Measurements from ENCODE around the gene P2RY14.

Gene P2RY14

GRCh38 chr3:151224268-151224866 is 54.0 kb downstream of the P2RY14 start:
- H3K14ac ChIP-seq (ENCODE audit: low read length in 2 of 2), result no peak overlapping the region
- no peak overlapping the region for H3K9ac ChIP-seq (ENCODE audit: low read length)
- no peak overlapping the region for H3K27ac ChIP-seq (ENCODE audit: low read length, poor library complexity, severe bottlenecking)
- H2AFZ ChIP-seq (ENCODE audit: low read depth, low read length), result no peak overlapping the region
- no peak overlapping the region for H2BK15ac ChIP-seq (ENCODE audit: low read depth, poor library complexity, severe bottlenecking)
- WGBS, result 54% methylated on average over 1 of the region's 4 CpGs
- H3K79me1 ChIP-seq (replicated peaks; ENCODE audit: low read length, poor library complexity, severe bottlenecking), result no peaks in the 10 kb centered on the region
- DNase-seq, result no peak
- H3K36me3 ChIP-seq (ENCODE audit: control insufficient read depth in 1 of 2, insufficient read depth in 2 of 2, low read depth in 1 of 2, low read length in 2 of 2), result peaks cover 0 to 3% of the 10 kb centered on the region in 2 experiments
- H2BK120ac ChIP-seq (ENCODE audit: low read depth, low read length), result no peak overlapping the region
- H3K27me3 ChIP-seq (ENCODE audit: control insufficient read depth in 1 of 2, insufficient read depth in 1 of 2, low read length in 2 of 2), result no peaks in the 10 kb centered on the region
- H3K4me3 ChIP-seq (ENCODE audit: insufficient read depth in 1 of 2, low read depth in 1 of 2, low read length in 2 of 2), result no peak overlapping the region
- H4K8ac ChIP-seq (ENCODE audit: low read length), result no peak overlapping the region
- H3K18ac ChIP-seq (ENCODE audit: low read depth in 1 of 2, low read length in 2 of 2), result no peak overlapping the region
- H2AK5ac ChIP-seq (ENCODE audit: low read length, severe bottlenecking), result no peak overlapping the region
- no peak overlapping the region for H3K4ac ChIP-seq (ENCODE audit: low read depth in 1 of 2, low read length in 2 of 2)
- no peak overlapping the region for H2BK5ac ChIP-seq (ENCODE audit: low read depth, low read length, poor library complexity, severe bottlenecking)
- no peak overlapping the region for H4K91ac ChIP-seq (ENCODE audit: low read length)
- H3K4me1 ChIP-seq (ENCODE audit: control insufficient read depth, insufficient read depth, low read depth, low read length), result peaks cover 7% of the 10 kb centered on the region
- H2BK12ac ChIP-seq (ENCODE audit: low read length in 2 of 2), result no peak overlapping the region
- no peak overlapping the region for H3K23ac ChIP-seq (ENCODE audit: low read length in 2 of 2)
- peaks cover 9% of the 10 kb centered on the region for H3K9me3 ChIP-seq (ENCODE audit: control insufficient read depth, low read length)
- no peak overlapping the region for H3K4me2 ChIP-seq (ENCODE audit: low read length, poor library complexity, severe bottlenecking)

- H2BK120ac ChIP-seq (ENCODE audit: low read depth, low read length), result no peak overlapping the region
- H3K4me3 ChIP-seq (ENCODE audit: insufficient read depth in 1 of 2, low read depth in 1 of 2, low read length in 2 of 2), result no peak overlapping the region
- peak; percentile 68 for DNase-seq
- no peak overlapping the region for H4K91ac ChIP-seq (ENCODE audit: low read length)
- H2AFZ ChIP-seq (ENCODE audit: low read depth, low read length), result no peak overlapping the region
- H3K27me3 ChIP-seq (ENCODE audit: control insufficient read depth in 1 of 2, insufficient read depth in 1 of 2, low read length in 2 of 2), result no peaks in the 10 kb centered on the region
- peaks cover 2% of the 10 kb centered on the region for H3K79me1 ChIP-seq (replicated peaks; ENCODE audit: low read length, poor library complexity, severe bottlenecking)
- peaks cover 9% of the 10 kb centered on the region for H3K9me3 ChIP-seq (ENCODE audit: control insufficient read depth, low read length)
- H4K8ac ChIP-seq (ENCODE audit: low read length), result no peak overlapping the region
- no peak overlapping the region for H2BK12ac ChIP-seq (ENCODE audit: low read length in 2 of 2)
- no peak overlapping the region for H2AK5ac ChIP-seq (ENCODE audit: low read length, severe bottlenecking)
- no peak overlapping the region for H3K4me2 ChIP-seq (ENCODE audit: low read length, poor library complexity, severe bottlenecking)
- no peak overlapping the region for H3K18ac ChIP-seq (ENCODE audit: low read depth in 1 of 2, low read length in 2 of 2)
- H3K14ac ChIP-seq (ENCODE audit: low read length in 2 of 2), result no peak overlapping the region
- H3K4ac ChIP-seq (ENCODE audit: low read depth in 1 of 2, low read length in 2 of 2), result no peak overlapping the region
- H3K27ac ChIP-seq (ENCODE audit: low read length, poor library complexity, severe bottlenecking), result peak overlapping the region; percentile 31
- H2BK5ac ChIP-seq (ENCODE audit: low read depth, low read length, poor library complexity, severe bottlenecking), result no peak overlapping the region
- no peak overlapping the region for H2BK15ac ChIP-seq (ENCODE audit: low read depth, poor library complexity, severe bottlenecking)
- WGBS, result no CpG with 5 or more reads among the region's 1 CpG
- H3K4me1 ChIP-seq (ENCODE audit: control insufficient read depth, insufficient read depth, low read depth, low read length), result peaks cover 3% of the 10 kb centered on the region
- no peak overlapping the region for H3K9ac ChIP-seq (ENCODE audit: low read length)
- no peak overlapping the region for H3K23ac ChIP-seq (ENCODE audit: low read length in 2 of 2)
- peaks cover 0 to 3% of the 10 kb centered on the region in 2 experiments for H3K36me3 ChIP-seq (ENCODE audit: control insufficient read depth in 1 of 2, insufficient read depth in 2 of 2, low read depth in 1 of 2, low read length in 2 of 2)
These were observed 59.3 kb downstream of the P2RY14 start for GRCh38 chr3:151219056-151219455.

GRCh38 chr3:151218136-151218535 is 60.2 kb downstream of the P2RY14 start:
- Histone ChIP-seq H3K4me1 (ENCODE audit: control insufficient read depth, insufficient read depth, low read depth, low read length) (peaks cover 3% of the 10 kb centered on the region), H3K4me2 (ENCODE audit: low read length, poor library complexity, severe bottlenecking) (no peak overlapping the region), H3K4ac (ENCODE audit: low read depth in 1 of 2, low read length in 2 of 2) (no peak overlapping the region), H4K91ac (ENCODE audit: low read length) (no peak overlapping the region), H2AK5ac (ENCODE audit: low read length, severe bottlenecking) (no peak overlapping the region), H3K9me3 (ENCODE audit: control insufficient read depth, low read length) (peaks cover 9% of the 10 kb centered on the region), H4K8ac (ENCODE audit: low read length) (no peak overlapping the region), H3K4me3 (ENCODE audit: insufficient read depth in 1 of 2, low read depth in 1 of 2, low read length in 2 of 2) (no peak overlapping the region), H3K27me3 (ENCODE audit: control insufficient read depth in 1 of 2, insufficient read depth in 1 of 2, low read length in 2 of 2) (no peaks in the 10 kb centered on the region), H2AFZ (ENCODE audit: low read depth, low read length) (no peak overlapping the region), H3K18ac (ENCODE audit: low read depth in 1 of 2, low read length in 2 of 2) (no peak overlapping the region), H3K23ac (ENCODE audit: low read length in 2 of 2) (no peak overlapping the region), H3K79me1 (replicated peaks; ENCODE audit: low read length, poor library complexity, severe bottlenecking) (peaks cover 2% of the 10 kb centered on the region), H2BK12ac (ENCODE audit: low read length in 2 of 2) (no peak overlapping the region), H2BK5ac (ENCODE audit: low read depth, low read length, poor library complexity, severe bottlenecking) (no peak overlapping the region), H3K36me3 (ENCODE audit: control insufficient read depth in 1 of 2, insufficient read depth in 2 of 2, low read depth in 1 of 2, low read length in 2 of 2) (peaks cover 0 to 3% of the 10 kb centered on the region in 2 experiments), H3K27ac (ENCODE audit: low read length, poor library complexity, severe bottlenecking) (no peak overlapping the region), H2BK15ac (ENCODE audit: low read depth, poor library complexity, severe bottlenecking) (no peak overlapping the region), H3K9ac (ENCODE audit: low read length) (no peak overlapping the region), H2BK120ac (ENCODE audit: low read depth, low read length) (no peak overlapping the region), H3K14ac (ENCODE audit: low read length in 2 of 2) (no peak overlapping the region)
- no CpG with 5 or more reads among the region's 1 CpG for WGBS
- no peak for DNase-seq

GRCh38 chr3:151216641-151217607 is 61.4 kb downstream of the P2RY14 start:
- Histone ChIP-seq H3K4me3 (ENCODE audit: insufficient read depth in 1 of 2, low read depth in 1 of 2, low read length in 2 of 2) (no peak overlapping the region), H3K27ac (ENCODE audit: low read length, poor library complexity, severe bottlenecking) (no peak overlapping the region), H3K4me2 (ENCODE audit: low read length, poor library complexity, severe bottlenecking) (no peak overlapping the region), H3K36me3 (ENCODE audit: control insufficient read depth in 1 of 2, insufficient read depth in 2 of 2, low read depth in 1 of 2, low read length in 2 of 2) (peaks cover 0 to 3% of the 10 kb centered on the region in 2 experiments), H3K9me3 (ENCODE audit: control insufficient read depth, low read length) (peaks cover 4% of the 10 kb centered on the region), H3K4me1 (ENCODE audit: control insufficient read depth, insufficient read depth, low read depth, low read length) (peaks cover 3% of the 10 kb centered on the region), H2BK5ac (ENCODE audit: low read depth, low read length, poor library complexity, severe bottlenecking) (no peak overlapping the region), H4K91ac (ENCODE audit: low read length) (no peak overlapping the region), H2AK5ac (ENCODE audit: low read length, severe bottlenecking) (peak overlapping the region; percentile 93), H2BK15ac (ENCODE audit: low read depth, poor library complexity, severe bottlenecking) (no peak overlapping the region), H4K8ac (ENCODE audit: low read length) (peak overlapping the region; percentile 39), H3K14ac (ENCODE audit: low read length in 2 of 2) (no peak overlapping the region), H2AFZ (ENCODE audit: low read depth, low read length) (no peak overlapping the region), H2BK12ac (ENCODE audit: low read length in 2 of 2) (peak overlapping the region; percentile 12 to 86), H3K4ac (ENCODE audit: low read depth in 1 of 2, low read length in 2 of 2) (peak overlapping the region in 1 of 2 experiments; percentile 57), H2BK120ac (ENCODE audit: low read depth, low read length) (peak overlapping the region; percentile 50), H3K9ac (ENCODE audit: low read length) (no peak overlapping the region), H3K79me1 (replicated peaks; ENCODE audit: low read length, poor library complexity, severe bottlenecking) (peaks cover 2% of the 10 kb centered on the region), H3K27me3 (ENCODE audit: control insufficient read depth in 1 of 2, insufficient read depth in 1 of 2, low read length in 2 of 2) (no peaks in the 10 kb centered on the region), H3K18ac (ENCODE audit: low read depth in 1 of 2, low read length in 2 of 2) (peak overlapping the region in 1 of 2 experiments; percentile 82), H3K23ac (ENCODE audit: low read length in 2 of 2) (no peak overlapping the region)
- WGBS, result 94% methylated on average over 2 of the region's 3 CpGs
- DNase-seq, result peak; percentile 81
